NCI-H2196 treated with DMSO at 0.1 percent for 48 hours (cell line): ENCODE measurements around the gene TFR2.
A peak's percentile ranks its signal among the peaks of the same experiment; 100 is the strongest.
"Not testable (repeated sequence)": the region's sequence is repeated elsewhere in the genome, so short reads cannot be mapped to it uniquely, and the experiment has no call there.

Source experiments
- DNase-seq: peaks from one replicate; lab custom pipeline; 2025; ENCODE audit not compliant: unreplicated experiment; lab: John Stamatoyannopoulos, UW

TFR2 gene

DNA sequence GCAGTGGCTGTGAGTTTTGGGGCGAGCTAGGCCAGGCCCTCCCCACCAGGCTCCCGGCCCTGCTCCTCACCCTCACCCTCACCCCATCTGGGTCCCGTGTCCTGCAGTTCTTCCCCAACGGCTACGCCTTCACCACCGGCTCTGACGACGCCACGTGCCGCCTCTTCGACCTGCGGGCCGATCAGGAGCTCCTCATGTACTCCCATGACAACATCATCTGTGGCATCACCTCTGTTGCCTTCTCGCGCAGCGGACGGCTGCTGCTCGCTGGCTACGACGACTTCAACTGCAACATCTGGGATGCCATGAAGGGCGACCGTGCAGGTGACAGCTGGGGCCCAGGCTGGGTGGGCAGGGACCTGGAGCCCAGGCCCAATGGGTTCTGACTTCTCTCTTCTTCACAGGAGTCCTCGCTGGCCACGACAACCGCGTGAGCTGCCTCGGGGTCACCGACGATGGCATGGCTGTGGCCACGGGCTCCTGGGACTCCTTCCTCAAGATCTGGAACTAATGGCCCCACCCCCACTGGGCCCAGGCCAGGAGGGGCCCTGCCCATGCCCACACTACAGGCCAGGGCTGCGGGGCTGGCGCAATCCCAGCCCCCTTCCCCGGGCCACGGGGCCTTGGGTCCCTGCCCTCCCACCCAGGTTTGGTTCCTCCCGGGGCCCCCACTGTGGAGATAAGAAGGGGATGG lies 37.1 kb upstream of the TFR2 start:
- DNase-seq = no peak

DNA sequence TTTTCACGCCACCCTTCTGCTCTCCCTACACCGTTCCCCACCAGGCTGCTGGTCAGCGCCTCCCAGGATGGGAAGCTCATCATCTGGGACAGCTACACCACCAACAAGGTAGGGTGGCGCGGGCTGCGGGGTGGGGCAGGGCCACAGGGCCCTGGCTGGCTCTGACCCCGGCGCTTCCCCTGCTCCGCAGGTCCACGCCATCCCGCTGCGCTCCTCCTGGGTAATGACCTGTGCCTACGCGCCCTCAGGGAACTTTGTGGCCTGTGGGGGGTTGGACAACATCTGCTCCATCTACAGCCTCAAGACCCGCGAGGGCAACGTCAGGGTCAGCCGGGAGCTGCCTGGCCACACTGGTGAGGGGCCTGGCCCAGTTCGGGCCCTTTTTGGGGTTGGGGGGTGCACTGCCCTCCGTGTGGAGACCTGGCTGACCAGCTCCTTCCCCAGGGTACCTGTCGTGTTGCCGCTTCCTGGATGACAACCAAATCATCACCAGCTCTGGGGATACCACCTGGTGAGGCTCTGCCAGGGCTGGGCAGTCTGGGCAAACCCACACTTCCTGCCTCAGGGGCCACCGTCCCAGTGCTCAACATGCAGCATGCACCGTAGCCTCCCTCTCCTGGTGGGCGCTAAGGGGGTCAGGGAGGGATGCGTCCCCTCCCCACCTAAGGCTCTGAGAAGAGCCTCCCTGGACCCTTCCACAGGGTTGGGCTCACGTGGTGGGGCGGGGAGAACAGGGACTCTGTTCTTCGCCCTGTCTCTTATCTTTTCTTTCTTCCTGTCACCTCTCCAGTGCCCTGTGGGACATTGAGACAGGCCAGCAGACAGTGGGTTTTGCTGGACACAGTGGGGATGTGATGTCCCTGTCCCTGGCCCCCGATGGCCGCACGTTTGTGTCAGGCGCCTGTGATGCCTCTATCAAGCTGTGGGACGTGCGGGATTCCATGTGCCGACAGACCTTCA lies 36.2 kb upstream of the TFR2 start:
- DNase-seq = no peak

DNA sequence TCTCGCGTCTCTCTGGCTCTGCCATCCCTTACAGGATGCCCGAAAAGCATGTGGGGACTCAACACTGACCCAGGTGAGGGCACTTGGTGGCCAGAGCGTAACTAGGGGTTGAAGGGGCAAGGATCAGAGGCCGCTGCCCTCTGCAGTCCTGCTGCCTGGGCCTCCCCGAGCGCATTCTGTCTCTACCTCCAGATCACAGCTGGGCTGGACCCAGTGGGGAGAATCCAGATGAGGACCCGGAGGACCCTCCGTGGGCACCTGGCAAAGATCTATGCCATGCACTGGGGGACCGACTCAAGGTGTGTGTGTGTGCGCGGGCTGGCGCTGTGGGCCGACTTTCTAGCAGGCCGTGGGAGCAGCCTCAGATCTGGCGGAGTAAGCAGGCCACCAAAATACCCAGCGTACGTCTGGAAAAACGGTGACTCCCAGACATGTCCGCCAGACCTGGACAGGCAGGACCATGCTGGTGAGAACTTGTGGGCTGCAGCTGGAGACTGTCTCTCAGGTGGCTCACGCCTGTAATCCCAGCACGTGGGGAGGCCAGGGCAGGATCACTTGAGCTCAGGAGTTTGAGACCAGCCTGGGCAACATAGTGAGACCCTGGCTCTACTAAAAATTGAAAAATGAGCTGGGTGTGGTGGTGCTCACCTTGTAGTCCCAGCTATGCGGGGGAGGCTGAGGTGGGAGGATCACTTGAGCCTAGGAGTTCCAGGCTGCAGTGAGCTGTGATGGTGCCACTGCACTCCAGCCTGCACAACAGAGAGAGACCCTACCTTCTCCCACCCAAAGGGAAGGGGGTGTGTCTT lies 35.4 kb upstream of the TFR2 start:
- no peak for DNase-seq

DNA sequence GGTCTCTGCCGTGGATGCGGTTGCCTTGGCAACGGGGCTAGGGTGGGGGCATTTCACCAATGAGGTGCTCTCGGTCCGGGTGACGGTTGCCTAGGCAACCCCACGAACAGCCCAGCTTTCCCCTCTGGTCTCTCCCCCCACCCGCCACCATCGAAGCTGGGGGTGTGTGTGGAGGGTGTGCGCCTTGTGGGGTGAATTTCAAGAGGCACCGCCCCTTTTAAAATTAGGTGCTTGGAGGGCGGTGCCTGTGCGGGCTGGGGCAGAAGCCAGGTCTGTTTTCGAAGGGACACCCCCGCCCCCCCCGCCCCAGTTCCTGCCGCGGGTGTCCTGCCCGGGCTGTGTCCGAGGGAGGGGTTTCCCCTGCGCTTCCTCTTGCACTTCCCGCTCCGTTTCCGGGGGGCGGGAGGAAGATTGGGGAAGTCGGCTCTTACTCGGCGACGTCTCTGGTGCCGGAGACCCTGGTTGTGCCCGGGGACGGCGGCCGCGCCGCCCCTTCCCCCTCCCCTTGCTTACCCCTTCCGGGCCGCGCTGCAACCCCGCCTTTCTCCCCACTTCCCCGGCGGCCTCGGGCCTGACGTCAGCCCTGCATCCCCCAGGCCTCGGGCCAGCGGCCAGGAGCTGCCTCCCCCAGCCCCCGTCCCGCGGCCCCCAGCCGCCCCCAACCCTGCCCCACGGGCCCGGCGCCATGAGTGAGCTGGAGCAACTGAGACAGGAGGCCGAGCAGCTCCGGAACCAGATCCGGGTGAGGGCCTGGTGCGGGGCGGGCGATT lies 34.4 kb upstream of the TFR2 start:
- DNase-seq = peak; percentile 48

DNA sequence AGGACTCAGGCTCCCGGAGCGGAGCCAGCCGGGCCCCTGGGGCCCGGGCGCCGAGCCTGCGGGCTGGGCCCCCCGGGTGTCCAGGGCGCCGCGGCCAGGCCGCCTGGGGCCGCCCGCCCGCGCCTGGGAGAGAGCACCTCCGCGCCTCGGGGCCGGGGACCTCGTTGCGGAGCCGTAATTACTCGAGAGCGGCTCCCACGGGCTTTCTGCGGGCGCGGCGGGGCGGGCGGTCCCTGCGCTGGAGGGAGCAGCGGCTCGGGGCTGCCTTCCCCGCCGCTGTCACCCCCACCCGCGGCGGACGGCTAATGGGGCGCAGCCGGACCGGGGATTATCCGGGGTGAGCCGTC lies 33.7 kb upstream of the TFR2 start:
- no peak for DNase-seq

DNA sequence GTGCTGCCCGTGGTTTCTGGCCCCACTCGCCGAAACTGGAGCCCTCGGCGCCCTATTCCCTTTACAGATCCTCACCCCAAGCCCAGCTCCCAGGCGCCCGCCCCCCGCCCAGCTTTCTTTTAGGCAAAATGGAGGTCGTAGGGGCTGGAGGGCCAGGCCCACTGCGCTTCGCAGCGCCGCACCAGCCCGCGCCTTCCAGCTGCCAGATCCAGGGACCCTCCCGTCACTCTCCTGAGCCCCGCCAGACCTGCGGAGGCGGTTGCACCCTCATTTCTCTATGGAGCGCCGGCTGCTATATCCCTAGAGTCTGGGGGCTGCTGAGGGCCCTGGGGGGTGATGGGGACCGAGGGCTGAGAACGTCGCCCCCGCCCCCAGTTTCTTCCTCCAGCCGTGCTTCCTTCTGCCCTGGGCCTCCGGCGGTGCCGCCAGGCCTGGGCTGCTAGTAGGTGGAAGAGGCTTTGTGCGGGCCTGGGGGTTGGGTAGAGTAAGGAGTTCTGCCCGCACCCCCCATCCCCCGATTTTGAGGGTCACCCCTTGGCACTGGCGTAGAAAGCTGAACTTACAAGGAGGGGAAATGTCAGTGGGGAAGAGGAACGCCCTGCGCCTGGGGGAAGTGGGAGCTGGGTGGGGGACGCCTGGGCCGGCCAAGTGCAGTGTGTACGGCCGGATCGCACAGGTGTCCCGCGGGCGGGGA lies 33.2 kb upstream of the TFR2 start:
- DNase-seq = no peak

DNA sequence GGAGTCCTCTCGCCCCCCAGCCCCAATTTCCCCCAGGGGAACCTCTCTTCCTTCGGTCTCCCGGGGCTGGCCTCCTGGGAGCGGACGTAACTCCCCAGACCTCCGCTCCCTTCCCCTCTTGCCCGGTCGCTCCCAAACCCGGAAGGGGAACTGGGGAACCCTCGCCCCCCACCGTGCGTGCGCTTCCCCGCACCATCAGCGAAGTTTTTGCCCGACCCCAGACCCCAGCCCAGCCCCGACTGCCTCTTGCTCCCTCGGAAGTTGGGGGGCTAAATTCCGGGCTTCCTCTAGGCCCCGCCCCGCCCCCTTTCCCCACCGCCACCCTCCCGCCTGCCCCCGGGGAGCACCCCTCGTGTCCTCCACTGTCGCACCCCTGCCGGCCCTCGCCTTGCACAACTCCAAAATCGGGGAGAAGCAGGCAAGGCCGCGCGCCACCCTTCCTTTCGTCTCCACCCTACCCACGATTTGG lies 32.6 kb upstream of the TFR2 start:
- no peak for DNase-seq

DNA sequence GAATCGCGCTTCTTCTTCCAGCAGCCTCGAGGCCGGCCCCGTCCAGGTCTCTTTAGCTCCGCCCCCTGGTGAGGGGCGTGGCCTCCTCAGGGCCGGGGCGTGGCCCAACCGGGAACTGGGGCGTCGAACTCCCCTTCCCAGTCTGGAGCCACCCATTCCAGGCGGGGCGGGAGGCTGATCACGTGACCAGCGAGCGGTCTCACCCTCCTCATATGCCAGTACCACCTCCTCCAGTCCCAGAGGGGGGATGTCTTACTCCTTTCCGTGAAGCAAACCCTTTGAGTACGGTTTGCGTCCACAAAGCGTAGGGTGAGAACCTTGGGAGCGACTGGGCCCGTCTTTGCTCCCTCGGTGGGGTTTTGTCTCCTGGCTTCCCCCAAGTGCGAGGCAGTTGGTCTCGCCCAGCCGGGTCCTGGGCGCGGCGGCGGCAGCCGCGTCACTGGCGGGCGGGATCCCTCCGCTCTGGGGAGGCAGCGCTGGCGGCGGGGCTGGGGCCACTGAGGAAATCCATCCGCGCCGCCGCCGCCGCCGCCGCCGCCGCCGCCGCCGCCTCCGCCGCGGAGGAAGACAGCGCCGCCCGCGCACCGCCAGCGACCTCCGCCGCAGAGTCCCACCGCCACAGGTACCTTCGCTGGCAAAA lies 32.1 kb upstream of the TFR2 start, which contains the start of gene GNB2:
GNB2 (plus strand) TSS at position 439 of the 640 bp plus-strand sequence. CDS start 2,526 bp downstream, outside the sequence.
- DNase-seq = peak; percentile 93

DNA sequence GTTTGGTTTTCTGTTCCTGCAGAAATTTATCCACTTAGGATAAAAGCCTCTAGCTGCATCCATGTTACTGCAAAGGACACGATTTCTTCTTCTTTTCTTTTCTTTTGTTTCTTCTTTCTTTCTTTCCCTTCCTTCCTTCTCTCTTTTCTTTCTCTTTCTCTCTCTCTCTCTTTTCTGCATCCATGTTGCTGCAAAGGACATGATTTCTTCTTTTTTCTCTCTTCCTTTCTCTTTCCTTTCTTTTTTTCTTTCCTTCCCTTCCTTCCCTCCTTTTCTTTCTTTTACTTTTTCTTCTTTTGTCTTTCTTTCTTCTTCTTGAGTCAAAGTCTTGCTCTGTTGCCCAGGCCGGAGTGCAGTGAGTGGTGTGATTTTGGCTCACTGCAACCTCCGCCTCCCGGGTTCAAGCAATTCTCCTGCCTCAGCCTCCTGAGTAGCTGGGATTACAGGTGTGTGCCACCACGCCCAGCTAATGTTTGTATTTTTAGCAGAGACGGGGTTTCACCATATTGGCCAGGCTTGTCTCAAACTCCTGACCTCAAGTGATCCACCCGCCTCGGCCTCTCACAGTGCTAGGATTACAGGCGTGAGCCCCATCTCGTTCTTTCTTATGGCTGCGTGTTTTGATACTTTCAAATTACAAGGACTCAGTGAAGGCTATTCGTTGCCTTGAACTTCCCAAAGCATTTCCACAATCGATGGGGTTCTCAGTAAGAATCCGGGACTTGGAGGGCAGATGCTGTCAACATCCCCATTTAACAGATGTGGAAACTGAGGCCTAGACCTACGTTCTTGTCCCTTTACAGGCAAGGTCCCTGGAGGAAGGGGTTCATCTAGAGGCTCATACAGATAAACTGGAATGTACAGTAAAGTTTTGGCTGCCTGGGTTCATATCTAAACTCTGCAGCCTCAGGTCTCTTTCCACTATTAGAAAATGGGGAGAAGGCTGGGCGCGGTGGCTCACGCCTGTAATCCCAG lies 30.3 kb upstream of the TFR2 start:
- no peak for DNase-seq

DNA sequence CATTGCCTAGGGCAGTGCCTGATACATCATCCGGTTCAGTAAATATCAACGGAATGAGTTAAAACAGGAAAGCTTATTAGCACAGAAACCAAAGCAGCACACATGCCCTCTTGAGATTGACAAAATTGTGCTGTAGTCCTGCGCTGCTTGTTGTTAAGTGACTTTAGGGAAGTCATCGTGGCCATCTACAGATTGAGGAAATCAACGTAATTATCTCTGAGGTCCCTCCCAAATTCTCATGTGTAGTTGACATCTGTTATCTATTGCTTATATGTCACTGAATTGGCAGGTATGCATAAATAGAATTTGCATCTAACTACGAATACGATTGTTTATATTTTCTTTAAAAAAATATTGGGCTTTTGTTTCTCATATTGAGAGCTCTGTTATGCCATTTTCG lies 28.7 kb upstream of the TFR2 start:
- DNase-seq = no peak

DNA sequence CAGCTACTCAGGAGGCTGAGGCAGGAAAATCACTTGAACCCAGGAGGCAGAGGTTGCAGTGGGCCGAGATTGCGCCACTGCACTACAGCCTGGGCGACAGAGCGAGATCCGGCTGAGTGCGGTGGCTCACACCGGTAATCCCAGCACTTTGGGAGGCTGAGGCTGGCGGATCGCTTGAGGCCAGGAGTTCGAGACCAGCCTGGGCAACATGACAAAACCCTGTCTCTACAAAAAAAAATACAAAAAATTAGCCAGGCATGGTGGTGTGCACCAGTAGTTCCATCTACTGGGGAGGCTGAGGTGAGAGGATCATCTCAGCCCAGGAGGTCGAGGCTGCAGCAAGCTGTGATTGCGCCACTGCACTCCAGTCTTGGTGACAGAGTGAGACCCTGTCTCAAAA lies 27.8 kb upstream of the TFR2 start:
- DNase-seq = not testable (repeated sequence)

DNA sequence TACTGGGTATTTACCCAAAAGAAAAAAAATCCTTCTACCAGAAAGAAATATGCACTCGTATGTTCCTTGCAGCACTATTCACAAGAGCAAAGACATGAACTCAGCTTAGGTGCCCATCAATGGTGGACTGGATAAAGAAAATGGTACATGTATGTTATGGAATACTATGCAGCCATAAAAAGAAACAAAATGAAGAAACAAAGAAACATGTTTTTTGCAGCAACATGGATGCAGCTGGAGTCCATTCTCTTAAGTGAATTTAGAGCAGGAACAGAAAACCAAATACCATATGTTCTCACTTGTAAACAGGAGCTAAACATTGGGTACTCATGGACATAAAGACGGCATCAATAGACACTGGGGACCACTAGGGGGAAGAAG lies 26.7 kb upstream of the TFR2 start:
- no peak for DNase-seq

DNA sequence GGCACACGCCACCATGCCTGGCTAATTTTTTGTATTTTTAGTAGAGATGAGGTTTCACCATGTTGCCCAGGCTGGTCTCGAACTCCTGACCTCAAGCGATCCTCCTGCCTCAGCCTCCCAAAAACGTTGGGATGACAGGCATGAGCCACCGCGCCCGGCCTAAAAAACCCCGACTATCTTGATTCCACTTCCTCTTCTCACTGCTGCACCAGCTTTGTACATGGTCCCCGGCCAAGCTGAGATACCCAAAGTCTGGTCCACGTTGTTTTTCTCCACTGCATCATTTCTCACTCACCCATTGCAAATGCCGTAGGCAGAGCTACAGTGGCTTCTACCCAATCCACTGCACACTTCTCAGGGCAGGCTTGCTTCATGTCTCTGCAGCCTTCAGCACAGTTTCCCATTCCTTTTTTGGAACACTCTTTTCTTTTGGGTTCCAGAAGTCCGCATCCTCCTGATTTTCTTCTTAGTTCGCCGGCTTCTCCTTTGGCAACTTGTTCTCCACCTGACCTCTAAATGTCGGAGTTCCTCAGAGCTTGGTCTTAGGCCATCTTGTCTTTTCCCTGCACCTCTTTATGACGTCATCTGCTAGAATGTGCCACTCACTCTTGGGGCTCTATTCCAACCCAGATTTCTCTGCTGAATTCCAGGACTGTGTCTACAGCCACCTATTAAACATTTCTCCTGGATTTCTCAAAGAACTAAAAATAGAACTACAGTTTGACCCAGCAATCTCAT lies 26.1 kb upstream of the TFR2 start:
- no peak for DNase-seq

DNA sequence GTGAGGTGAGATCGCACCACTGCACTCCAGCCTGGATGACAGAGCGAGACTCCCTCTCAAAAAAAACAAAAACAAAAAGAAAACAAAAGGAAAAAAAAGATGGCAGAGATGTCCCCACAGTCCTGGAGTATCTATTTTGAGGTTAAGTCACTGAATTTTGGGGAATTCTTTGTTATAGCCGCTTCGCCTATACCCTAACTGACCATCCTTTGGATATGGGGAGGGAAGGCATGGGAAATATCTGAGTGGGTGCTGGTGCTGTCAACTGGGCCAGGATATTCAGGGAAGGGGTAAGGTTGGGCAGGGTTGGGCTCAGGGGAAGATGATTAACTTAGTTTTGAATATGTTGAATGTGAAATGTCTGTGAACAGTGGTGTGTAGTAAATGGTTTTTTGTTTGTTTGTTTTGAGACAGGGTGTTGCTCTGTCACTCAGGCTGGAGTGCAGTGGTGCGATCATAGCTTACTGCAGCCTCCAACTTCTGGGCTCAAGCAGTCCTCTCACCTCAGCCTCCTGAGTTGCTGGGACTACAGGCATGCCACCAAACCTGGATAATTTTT lies 23.9 kb upstream of the TFR2 start:
- DNase-seq = no peak

DNA sequence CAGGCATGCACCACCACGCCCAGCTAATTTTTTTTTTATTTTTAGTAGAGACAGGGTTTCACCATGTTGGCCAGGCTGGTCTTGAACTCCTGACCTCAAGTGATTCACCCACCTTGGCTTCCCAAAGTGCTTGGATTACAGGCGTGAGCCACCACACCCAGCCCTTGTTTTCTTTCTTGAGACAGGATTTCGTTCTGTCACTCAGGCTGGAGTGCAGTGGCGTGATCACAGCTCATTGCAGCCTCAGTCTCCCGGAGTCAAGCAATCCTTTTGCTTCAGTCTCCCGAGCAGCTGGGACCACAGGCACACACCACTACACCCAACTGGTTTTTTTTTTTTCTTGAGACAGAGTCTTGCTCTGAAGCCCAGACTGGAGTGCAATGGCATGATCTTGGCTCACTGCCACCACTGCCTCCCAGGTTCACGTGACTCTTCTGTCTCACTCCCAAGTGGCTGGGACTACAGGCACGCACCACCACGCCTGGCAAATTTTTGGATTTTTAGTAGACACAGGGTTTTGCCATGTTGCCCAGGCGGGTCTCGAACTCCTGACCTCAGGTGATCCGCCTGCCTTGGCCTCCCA lies 20.9 kb upstream of the TFR2 start:
- not testable (repeated sequence) for DNase-seq

DNA sequence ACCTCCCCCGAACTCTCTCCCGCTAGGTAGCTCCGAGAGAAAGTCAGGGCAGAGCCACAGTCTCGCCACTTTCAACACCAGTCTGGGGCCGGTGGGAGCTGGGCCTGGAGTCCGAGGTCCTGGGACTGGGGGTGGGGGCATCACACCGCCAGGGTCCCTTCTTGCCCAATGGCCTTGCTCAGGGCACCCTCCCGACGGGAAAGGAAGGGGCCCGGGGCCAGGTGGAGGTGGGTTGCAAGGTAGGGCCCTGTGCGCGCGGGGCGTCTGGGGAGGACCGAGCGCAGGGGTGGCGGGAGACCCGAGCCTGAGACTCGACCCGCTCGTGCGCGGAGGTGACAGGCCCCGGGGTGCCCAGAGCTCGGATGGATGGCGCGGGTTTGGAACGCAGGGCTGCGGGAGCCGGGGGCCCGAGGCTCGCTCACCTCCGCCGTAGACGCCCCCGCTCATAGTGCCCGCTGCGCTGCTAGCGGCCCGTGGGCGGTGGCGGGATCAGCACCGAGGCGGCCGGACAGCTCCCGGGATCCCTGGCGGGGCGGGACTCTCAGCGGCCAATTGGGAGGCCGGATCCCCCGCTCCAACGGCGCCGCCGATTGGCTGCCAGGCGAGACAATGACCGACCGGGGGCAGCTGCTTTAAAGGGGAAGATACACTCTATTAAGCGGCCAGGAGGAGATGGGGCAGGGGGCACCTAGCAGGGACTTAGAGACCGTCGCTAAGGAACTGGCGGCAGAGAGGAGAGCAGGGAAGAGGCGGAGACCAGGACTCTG lies 14.7 kb upstream of the TFR2 start, which contains the start of gene ACTL6B:
ACTL6B (minus strand) TSS at position 541 of the 767 bp plus-strand sequence; CDS start at position 447, 94 bp downstream.
- DNase-seq = peak; percentile 64
